Measurements from ENCODE around the gene DUS2. TPM values are rescaled to one million over a fixed set of nuclear protein-coding genes. Genes with fewer than 3 reads are reported as not detected.

The DUS2 gene
- total and polyA plus RNA-seq, 2 of the 8 experiments (the other 6 are each of a cell fraction or from before 2014, with no cell fraction given), result 17.2 to 27.0 TPM

GRCh38 chr16:68096491-68096890 lies 73.4 kb downstream of the DUS2 start:
- Histone ChIP-seq H3K14ac (ENCODE audit: insufficient read length) (no peak overlapping the region), H3K23me2 (ENCODE audit: low read depth, low read length) (no peaks in the 10 kb centered on the region), H3K18ac (ENCODE audit: extremely low read depth, low read length) (no peak overlapping the region), H4K8ac (ENCODE audit: extremely low read depth, insufficient read depth, low read length) (no peak overlapping the region), H3K79me1 (ENCODE audit: low read depth, low read length) (peaks cover 9% of the 10 kb centered on the region; the same call in 1 of the 2 replicates), H3K56ac (replicated peaks; ENCODE audit: insufficient read length, low read depth, low read length) (no peak overlapping the region), H2BK20ac (ENCODE audit: low read length) (0 out of 2 replicates have a peak overlapping the region, but pooled peaks have one; percentile 21), H3K23ac (ENCODE audit: insufficient read length) (no peak overlapping the region), H2AK5ac (ENCODE audit: low read depth, low read length) (no peak overlapping the region), H2BK120ac (replicated peaks; ENCODE audit: low read depth, low read length) (no peak overlapping the region), H3K4ac (replicated peaks; ENCODE audit: insufficient read length, low read depth, low read length) (no peak overlapping the region), H2BK15ac (ENCODE audit: low read length) (no peak overlapping the region), H2AFZ (ENCODE audit: low read length) (no peak overlapping the region), H3K36me3 (ENCODE audit: control insufficient read depth in 2 of 4, insufficient read depth in 4 of 4, low read length in 3 of 4) (no peaks in the 10 kb centered on the region), H3K79me2 (ENCODE audit: control insufficient read depth in 1 of 2, insufficient read depth in 2 of 2, low read length in 2 of 2) (peaks cover 0 to 94% of the 10 kb centered on the region in 2 experiments; a peak in 3 of 4 replicates), H3K27ac (ENCODE audit: low read depth, low read length) (no peak overlapping the region), H3K4me3 (ENCODE audit: extremely low read depth in 1 of 4, insufficient read depth in 2 of 4, low read depth in 3 of 4, low read length in 4 of 4) (no peak overlapping the region), H2BK12ac (ENCODE audit: low read depth, low read length) (no peak overlapping the region), H3K9me3 (ENCODE audit: insufficient read depth in 2 of 2, low read depth in 1 of 2, low read length in 1 of 2) (no peaks in the 10 kb centered on the region), H4K5ac (ENCODE audit: insufficient read length, low read depth, low read length) (no peak overlapping the region), H3K4me1 (replicated peaks in 1 of 4; ENCODE audit: control insufficient read depth in 3 of 4, insufficient read depth in 4 of 4, low read length in 3 of 4) (peaks cover 2 to 12% (median 3%) of the 10 kb centered on the region in 4 experiments; a peak in 5 of 7 replicates), H4K20me1 (replicated peaks in 1 of 2; ENCODE audit: control insufficient read depth in 1 of 2, insufficient read depth in 2 of 2, low read length in 2 of 2) (peaks cover 4 to 7% of the 10 kb centered on the region in 2 experiments), H3K9ac (replicated peaks in 1 of 4; ENCODE audit: extremely low read depth in 1 of 4, low read depth in 3 of 4, low read length in 3 of 4) (0 out of 7 replicates have a peak overlapping the region, but pooled peaks of 1 of the 4 experiments have one; percentile 15), H3K4me2 (ENCODE audit: insufficient read depth in 1 of 2, low read depth in 2 of 2, low read length in 2 of 2) (no peak overlapping the region), H4K91ac (replicated peaks; ENCODE audit: insufficient read length, low read length) (no peak overlapping the region), H2BK5ac (ENCODE audit: low read depth, low read length) (no peak overlapping the region), H3K27me3 (replicated peaks in 1 of 4; ENCODE audit: control insufficient read depth in 3 of 4, extremely low read depth in 1 of 4, insufficient read depth in 3 of 4, low read length in 3 of 4) (no peaks in the 10 kb centered on the region)
- WGBS, 2 experiments (ENCODE audit: extremely low coverage in 1 of 2, insufficient coverage in 1 of 2, insufficient read length in 1 of 2, insufficient replicate concordance in 2 of 2, low coverage in 1 of 2, low lambda C conversion rate in 2 of 2, missing lambda C conversion rate in 1 of 2), result 100% methylated on average over 2 of the region's 2 CpGs; no CpG with 5 or more reads in 1 of the 2 experiments
- ChIA-PET POLR2A (ENCODE audit: partially characterized antibody) (interaction anchor here (0.8 to 1.0 kb wide), 2 partner anchors 11 to 150 kb away, joined by 3 to 4 read pairs; partner anchors contain the start of gene NFATC3), CTCF (ENCODE audit: partially characterized antibody) (interaction anchor here (1.0 to 5.7 kb wide), 4 partner anchors 25 to 133 kb away, joined by 3 to 68 read pairs (median 11); no protein-coding TSS in a partner anchor)
- FAIRE-seq (no peak), DNase-seq (ENCODE audit: low read depth in 1 of 2, low spot score in 2 of 2) (no peak)
- no peak for TF ChIP-seq NRF1 (IDR thresholded peaks at IDR 0.05; ENCODE audit: low read depth, low read length)
- TF ChIP-seq JUN (IDR thresholded peaks at IDR 0.05; ENCODE audit: low read depth, low read length), result no peak
- no peak for TF ChIP-seq MAFK (IDR thresholded peaks at IDR 0.05; ENCODE audit: low read depth, low read length)
- no peak for TF ChIP-seq CTBP2 (IDR thresholded peaks at IDR 0.05; ENCODE audit: borderline replicate concordance, insufficient read depth, insufficient read length, low read length)
- TF ChIP-seq GTF2F1 (IDR thresholded peaks at IDR 0.05; ENCODE audit: borderline replicate concordance, low read depth, low read length), result no peak
- no peak for TF ChIP-seq HDAC6 (IDR thresholded peaks at IDR 0.05; ENCODE audit: low read depth, low read length)
- TF ChIP-seq SP2 (IDR thresholded peaks at IDR 0.05; ENCODE audit: low read length), result no peak
- TF ChIP-seq RBBP5 (IDR thresholded peaks at IDR 0.05; ENCODE audit: borderline replicate concordance, low read depth, low read length), result no peak
- no peak for TF ChIP-seq SIN3A (conservative IDR thresholded peaks at IDR 0.05 in 1 of 2, IDR thresholded peaks at IDR 0.05 in 1 of 2; ENCODE audit: low read depth in 1 of 2, low read length in 2 of 2)
- no peak for TF ChIP-seq TEAD4 (IDR thresholded peaks at IDR 0.05; ENCODE audit: low read depth, low read length)
- TF ChIP-seq SP4 (IDR thresholded peaks at IDR 0.05; ENCODE audit: low read length), result no peak
- no peak for TF ChIP-seq RAD21 (IDR thresholded peaks at IDR 0.05 in 1 of 2, conservative IDR thresholded peaks at IDR 0.05 in 1 of 2; ENCODE audit: low read depth in 2 of 2, low read length in 2 of 2)

All from H1 (cell line).